Inflammatory macrophage (primary cell): ENCODE data around the gene SNRPD3.
A peak's percentile ranks its signal among the peaks of the same experiment; 100 is the strongest.
"Not testable (repeated sequence)": the region's sequence is repeated elsewhere in the genome, so short reads cannot be mapped to it uniquely, and the experiment has no call there.

Source experiments
- DNase-seq, 2 donors: peaks; one replicate each; pipeline ENCODE4 v3.0.0-alpha.2; 2020 to 2022
- total RNA-seq, 18 experiments: gene quantifications; one replicate each; lab custom pipeline; 2026; ENCODE audit warnings: mixed read lengths in 6 of 18, inconsistent platforms in 2 of 18; lab: John Stamatoyannopoulos, UW

The SNRPD3 gene
- 13.2 to 49.8 (median 34.8) reads per million in 18 experiments for total RNA-seq

GRCh38 chr22:24555165-24556039 lies at the start of gene SNRPD3:
SNRPD3 (plus strand) TSS chr22:24555999; CDS start chr22:24557675, 1,676 bp downstream.
- peak; percentile 99 to 100 for DNase-seq

DNA sequence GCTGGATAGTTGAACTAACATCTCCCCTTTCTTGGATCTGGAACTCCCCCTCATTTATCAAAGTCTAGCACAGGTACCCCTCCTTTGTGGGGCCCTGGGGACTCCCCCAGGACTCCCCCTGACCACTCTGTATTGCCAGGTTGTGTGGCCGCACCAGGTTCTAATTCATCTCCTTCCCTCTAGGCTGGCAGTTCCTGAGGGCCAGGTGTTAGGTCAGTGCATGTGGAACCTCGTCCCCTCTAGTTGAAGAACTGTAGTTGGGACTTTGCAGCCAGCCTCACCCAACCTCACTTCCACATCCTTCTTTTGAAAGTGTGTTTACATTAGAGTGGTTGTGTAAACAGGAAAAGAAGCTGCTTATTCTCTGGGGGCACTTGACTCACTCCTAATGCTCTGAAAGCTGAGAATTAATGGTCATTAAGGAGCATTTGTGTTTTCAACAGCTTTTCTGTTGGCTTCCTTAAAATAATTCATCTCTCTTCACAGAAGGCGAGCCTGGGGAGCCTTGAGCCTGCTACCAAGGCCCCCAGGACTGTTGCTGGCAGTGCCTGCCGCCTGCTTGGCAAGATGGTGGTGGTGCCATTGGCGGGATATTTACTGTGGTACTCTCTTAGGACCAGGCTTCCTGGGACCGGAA lies 48.9 kb upstream of the SNRPD3 start:
- DNase-seq = peak; percentile 54 to 58

- DNase-seq = no peak
These were observed 48.1 kb upstream of the SNRPD3 start for GRCh38 chr22:24507716-24508115.

GRCh38 chr22:24510637-24511625 lies 44.9 kb upstream of the SNRPD3 start:
- DNase-seq = peak; percentile 69 to 91

GRCh38 chr22:24512043-24512442 lies 43.8 kb upstream of the SNRPD3 start:
- DNase-seq = peak; percentile 61 to 72

DNA sequence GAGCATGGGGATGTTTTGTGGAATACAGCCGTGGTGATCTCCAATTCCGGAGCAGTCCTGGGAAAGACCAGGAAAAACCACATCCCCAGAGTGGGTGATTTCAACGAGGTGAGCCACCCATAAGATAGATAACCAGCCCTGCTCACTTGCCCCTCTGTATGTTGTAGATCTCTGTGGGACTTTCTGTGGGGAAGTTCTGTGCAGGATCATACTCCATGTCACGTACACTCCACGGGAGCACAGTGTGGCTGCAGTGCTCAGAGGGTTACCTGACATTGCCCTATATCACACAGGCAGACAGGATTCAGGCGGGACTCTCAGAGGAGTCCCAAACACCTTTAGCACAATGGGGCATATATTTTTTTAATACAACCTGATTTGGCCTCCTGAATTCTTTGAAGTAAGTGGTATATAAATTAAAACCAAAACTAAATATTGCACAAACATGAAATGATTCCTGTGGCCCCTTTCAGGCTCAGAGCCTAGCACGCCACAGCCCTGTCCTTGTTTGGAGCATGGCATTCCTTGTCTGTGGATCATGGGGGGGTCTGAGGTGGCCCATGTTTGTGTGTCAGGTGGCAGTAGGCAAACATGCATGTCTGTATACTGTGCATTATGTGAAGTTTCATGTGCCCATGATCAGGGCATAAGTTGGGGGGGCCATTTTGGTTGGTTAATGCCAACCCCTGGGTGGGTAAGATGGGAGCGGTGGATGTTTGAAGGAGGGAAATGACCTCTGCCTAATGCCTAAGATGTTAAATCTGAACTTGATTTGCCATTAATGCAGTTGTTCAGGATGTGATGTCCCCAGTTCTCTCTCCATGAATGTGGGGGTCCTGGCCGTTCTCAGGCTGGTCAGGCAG lies 42.2 kb upstream of the SNRPD3 start:
- DNase-seq = no peak

DNA sequence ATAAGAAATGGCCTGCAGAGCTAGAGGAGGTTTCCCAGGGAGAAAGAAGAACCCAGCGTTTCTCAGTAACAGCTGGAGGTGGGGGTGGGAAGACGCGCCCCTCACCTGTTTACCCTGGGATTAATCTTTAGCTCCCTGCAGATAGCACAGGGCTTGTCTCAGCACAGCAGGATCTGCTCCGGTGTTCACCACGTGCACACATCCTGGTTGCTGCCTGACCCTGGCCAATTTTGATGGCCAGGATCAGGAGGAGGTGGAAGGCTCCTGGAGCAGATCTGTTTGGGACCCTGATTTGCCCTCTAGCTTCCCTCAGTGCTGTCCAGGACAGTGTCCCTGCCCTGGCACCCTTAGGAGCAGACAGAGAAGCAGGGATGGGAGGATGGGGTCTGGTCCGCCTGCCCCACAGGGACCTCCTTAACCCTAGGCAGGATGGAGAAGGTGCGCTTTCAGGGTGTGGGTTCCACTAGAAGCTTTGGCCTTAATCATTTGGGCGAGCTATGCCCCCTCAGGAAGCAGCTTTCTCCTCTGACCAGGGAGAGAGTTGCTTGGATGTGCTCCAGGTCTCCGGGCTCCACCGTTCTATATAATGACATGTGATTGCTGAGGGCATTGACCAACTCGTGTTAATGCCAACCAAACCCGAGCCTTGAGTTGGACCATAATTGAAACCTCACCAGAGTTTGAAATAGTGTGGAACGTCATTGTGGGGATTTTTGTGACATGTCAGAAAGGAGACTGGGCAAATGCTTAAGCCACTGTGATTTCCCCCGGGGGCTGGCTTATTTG lies 41.4 kb upstream of the SNRPD3 start:
- DNase-seq = no peak

GRCh38 chr22:24515027-24515338 lies 40.8 kb upstream of the SNRPD3 start:
- DNase-seq = no peak

- DNase-seq = peak; percentile 50 to 59
These were observed 39.5 kb upstream of the SNRPD3 start for GRCh38 chr22:24516301-24516737.

GRCh38 chr22:24517446-24517845 lies 38.4 kb upstream of the SNRPD3 start:
- DNase-seq = no peak

DNA sequence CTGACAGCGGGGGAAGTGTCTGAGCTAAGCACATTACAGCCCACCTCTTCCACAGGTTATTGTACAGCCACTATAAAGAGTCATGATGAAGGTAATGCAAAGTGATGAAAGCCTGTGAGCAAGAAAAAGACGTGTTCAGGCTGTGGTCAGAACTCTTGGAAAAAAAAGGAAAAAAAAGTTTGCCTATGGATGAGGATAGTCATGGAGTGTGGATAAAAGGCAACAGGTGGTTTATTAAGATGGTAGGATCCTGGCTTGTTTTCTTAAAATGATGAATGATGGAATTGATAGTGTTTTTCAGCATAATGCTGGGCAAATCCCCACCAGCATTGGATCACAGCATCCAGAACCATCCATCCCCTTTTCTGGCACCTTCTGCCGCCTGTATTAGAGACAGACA lies 37.6 kb upstream of the SNRPD3 start:
- no peak for DNase-seq

DNA sequence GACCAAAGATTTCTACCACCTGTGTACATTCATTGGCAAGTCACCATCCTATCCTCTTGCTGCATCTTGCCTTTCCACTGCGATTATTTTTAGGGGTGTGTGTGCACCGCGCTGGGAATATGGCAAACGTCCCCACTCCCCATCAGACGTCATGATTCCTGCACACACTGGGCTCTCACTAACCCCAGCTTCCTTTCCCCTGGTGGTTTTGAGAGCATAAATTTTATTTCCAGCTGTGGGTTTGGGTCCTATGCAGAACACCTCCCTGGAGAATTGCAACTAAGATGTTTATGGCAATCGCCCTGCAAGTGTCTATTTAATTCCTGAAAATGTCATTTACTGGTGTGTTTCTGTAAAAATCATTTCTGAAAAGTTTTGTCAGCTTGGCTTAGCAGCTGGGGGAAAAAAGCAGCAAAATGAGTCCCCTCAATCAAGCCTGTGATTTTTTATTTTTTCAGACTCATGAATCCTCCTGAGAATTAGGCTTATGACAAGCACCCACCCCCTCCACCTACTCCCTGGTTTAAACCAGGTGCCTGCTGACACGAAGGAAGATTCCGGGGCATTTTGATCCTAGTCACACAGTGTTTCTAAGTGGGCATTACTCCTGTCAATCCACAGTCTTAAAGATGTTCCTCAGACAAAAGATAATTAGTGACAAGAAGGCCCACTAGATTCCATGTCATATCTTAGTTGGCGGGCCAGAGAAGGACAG lies 36.9 kb upstream of the SNRPD3 start:
- DNase-seq = no peak

DNA sequence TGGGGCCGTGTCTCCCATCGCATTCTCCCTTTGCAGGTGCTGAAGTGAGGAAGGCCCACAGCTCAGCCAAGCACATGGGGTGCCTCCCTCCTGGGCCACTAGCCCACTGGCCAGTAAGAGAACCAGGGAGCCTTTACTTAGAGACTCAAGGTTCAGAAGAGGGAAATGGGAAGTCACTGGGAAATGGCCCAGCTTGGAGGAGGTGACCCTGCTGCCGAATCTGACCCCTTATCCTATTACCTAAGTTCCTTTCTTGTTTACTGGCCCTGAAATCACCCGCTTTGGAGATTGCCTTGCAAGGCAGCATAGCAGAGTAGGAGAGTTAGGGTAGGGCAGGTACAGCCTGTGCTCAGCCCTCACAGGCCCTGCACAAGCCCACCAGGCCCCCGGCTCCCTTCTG lies 36.3 kb upstream of the SNRPD3 start:
- peak; percentile 13 to 45 for DNase-seq

- DNase-seq = peak; percentile 24 to 46
These were observed 34.0 kb upstream of the SNRPD3 start for GRCh38 chr22:24521791-24522245.

DNA sequence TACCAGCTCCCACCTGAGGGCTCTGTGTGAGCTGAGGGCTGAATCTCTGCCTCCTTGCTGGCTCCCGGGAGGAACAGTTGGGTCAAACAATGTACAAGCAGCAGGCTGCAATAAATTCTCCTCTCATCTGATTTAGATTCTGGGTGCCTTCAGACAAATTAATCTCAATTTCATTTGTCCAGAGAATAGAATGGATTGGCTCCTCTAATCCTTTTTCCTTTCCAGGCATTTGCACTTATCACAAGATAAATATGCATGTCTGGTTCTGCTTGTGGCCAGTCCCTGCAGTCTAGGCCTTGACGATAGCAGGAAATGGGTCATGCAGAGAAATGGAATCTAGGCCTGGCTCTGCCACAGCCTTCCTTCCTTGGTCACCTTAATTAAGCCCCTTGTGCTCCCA lies 31.9 kb upstream of the SNRPD3 start:
- DNase-seq = no peak

DNA sequence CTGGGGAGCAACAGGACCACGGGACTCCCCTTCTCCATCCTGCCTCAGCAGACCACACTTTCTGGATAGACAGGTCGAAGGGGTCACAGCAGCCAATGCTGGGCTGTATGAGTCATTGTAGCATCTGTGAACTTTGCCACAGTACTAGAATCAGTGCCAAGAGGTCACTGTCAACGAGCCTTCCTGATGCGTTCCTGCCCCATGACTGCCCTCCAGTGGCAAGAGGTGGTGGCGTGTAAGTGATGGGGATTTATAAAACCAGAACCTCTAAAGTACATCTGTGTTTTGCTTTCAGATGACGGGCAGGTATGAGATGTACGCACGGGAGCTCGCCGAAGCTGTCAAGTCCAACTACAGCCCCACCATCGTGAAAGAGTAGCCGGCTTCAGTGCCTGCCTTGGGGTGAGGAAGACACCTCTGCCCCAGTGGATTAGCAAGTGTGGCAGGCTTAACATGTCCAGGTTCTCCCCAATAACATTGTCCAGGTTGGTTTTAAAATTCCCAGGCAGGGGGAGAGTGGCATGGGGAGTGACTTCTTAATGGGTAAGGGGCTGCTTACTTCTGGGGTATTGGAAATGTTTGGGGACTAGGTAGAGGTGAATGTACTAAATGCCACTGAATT lies 30.3 kb upstream of the SNRPD3 start:
- peak; percentile 82 to 89 for DNase-seq

GRCh38 chr22:24526191-24526590 lies 29.6 kb upstream of the SNRPD3 start:
- DNase-seq = no peak

GRCh38 chr22:24529898-24530297 lies 25.9 kb upstream of the SNRPD3 start:
- no peak for DNase-seq

DNA sequence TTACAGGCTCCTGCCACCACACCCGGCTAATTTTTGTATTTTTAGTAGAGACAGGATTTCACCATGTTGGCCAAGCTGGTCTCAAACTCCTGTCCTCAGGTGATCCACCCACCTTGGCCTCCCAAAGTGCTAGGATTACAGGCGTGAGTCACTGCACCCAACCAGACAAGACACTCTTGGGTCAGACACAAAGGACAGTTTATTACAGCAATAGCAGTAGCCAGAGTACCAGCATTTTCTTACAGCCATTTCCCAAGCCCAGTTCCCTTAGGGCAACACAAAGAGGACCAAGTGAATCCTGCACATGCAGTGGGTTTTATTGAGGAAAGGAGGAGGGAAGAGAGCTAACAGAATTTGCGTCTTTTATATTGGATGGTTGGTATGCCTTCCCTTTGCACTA lies 24.8 kb upstream of the SNRPD3 start:
- not testable (repeated sequence) for DNase-seq

- DNase-seq = no peak
These were observed 23.7 kb upstream of the SNRPD3 start for GRCh38 chr22:24532075-24532474.
